IMR-90 (cell line): Measurements from ENCODE around the gene DNAJA4. TPM values are rescaled to one million over a fixed set of nuclear protein-coding genes. Genes with fewer than 3 reads are reported as not detected.
A peak's percentile ranks its signal among the peaks of the same experiment; 100 is the strongest.

Experiments
- ATAC-seq: fragments of 200-7000 bp; cut with Tn5 transposase; 2 replicates; pipeline ENCODE4 v1.9.1; 2020; ENCODE audit warnings: low read depth, mild to moderate bottlenecking, moderate library complexity
- BruUV-seq: library from RNA; stranded (reverse); fragments of 400-500 nt; replicated peaks from 2 replicates; lab custom pipeline; 2021; lab: Mats Ljungman, UMichigan
- CTCF ChIA-PET: fragments of 300-600 bp; formaldehyde crosslinking; extraction: SDS; loops from one replicate; lab custom pipeline; 2021; ENCODE audit warnings: antibody characterized with exemption; lab: Yijun Ruan, JAX
- POLR2A ChIA-PET: fragments of 300-600 bp; sonication (Branson Sonifier 250); formaldehyde crosslinking; loops from one replicate; lab custom pipeline; 2022; ENCODE audit warnings: antibody characterized with exemption; ENCODE audit not compliant: unreplicated experiment; lab: Charles Lee
- DNase-seq: peaks from one replicate; pipeline ENCODE4 v3.0.0; 2013
- H2AFZ ChIP-seq: replicated peaks from 2 replicates; pipeline ENCODE3; 2013; ENCODE audit warnings: low read length, mild to moderate bottlenecking; ENCODE audit not compliant: poor library complexity
- H2AK5ac ChIP-seq: 2 replicates; pipeline ENCODE4 v1.6.1; 2013; ENCODE audit warnings: low read depth, low read length, inconsistent platforms
- H2AK9ac ChIP-seq: replicated peaks from 2 replicates; pipeline ENCODE3; 2013; ENCODE audit warnings: mild to moderate bottlenecking, low read depth, low read length, moderate library complexity; ENCODE audit not compliant: poor library complexity
- H2BK120ac ChIP-seq: 2 replicates; pipeline ENCODE4 v1.6.1; 2013; ENCODE audit warnings: low read depth, low read length, inconsistent platforms
- H2BK15ac ChIP-seq: 3 replicates; pipeline ENCODE4 v1.6.1; 2013; ENCODE audit warnings: low read depth, low read length, inconsistent platforms
- H2BK20ac ChIP-seq: 2 replicates; pipeline ENCODE4 v1.6.1; 2013; ENCODE audit warnings: low read depth, mild to moderate bottlenecking, inconsistent platforms, low read length, moderate library complexity
- H2BK5ac ChIP-seq: 2 replicates; pipeline ENCODE4 v1.6.1; 2013; ENCODE audit warnings: mild to moderate bottlenecking, low read depth, low read length, inconsistent platforms; ENCODE audit not compliant: poor library complexity, severe bottlenecking
- H3K14ac ChIP-seq: replicated peaks from 2 replicates; pipeline ENCODE4 v1.6.1; 2013; ENCODE audit warnings: low read depth, low read length, inconsistent platforms
- H3K18ac ChIP-seq: 2 replicates; pipeline ENCODE4 v1.6.1; 2013; ENCODE audit warnings: low read depth, low read length, control low read depth
- H3K23ac ChIP-seq: 2 replicates; pipeline ENCODE4 v1.6.1; 2013; ENCODE audit warnings: low read depth, low read length, inconsistent platforms
- H3K27ac ChIP-seq: 2 replicates; pipeline ENCODE4 v1.5.1; 2013; ENCODE audit warnings: mild to moderate bottlenecking, control low read depth, low read length; ENCODE audit not compliant: insufficient read depth
- H3K27me3 ChIP-seq: 2 replicates; pipeline ENCODE4 v1.6.1; 2013; ENCODE audit warnings: low read length; ENCODE audit not compliant: control insufficient read depth, insufficient read depth
- H3K36me3 ChIP-seq: 2 replicates; pipeline ENCODE4 v1.6.1; 2013; ENCODE audit warnings: low read length, mixed read lengths; ENCODE audit not compliant: control insufficient read depth, insufficient read depth
- H3K4ac ChIP-seq: 2 replicates; pipeline ENCODE4 v1.6.1; 2013; ENCODE audit warnings: low read depth, low read length, inconsistent platforms
- H3K4me1 ChIP-seq: 2 replicates; pipeline ENCODE4 v1.6.1; 2013; ENCODE audit warnings: low read length, mixed read lengths; ENCODE audit not compliant: control insufficient read depth, insufficient read depth
- H3K4me2 ChIP-seq: 2 replicates; pipeline ENCODE4 v1.6.1; 2013; ENCODE audit warnings: low read depth, mild to moderate bottlenecking, control low read depth, low read length, moderate library complexity
- H3K4me3 ChIP-seq: 2 replicates; pipeline ENCODE4 v1.5.1; 2013; ENCODE audit warnings: low read depth, mild to moderate bottlenecking, control low read depth, low read length, moderate library complexity; ENCODE audit not compliant: insufficient read depth
- H3K56ac ChIP-seq: 2 replicates; pipeline ENCODE4 v1.6.1; 2013; ENCODE audit warnings: low read length, inconsistent platforms; ENCODE audit not compliant: insufficient read depth; ENCODE audit errors: extremely low read depth
- H3K79me1 ChIP-seq, 2 experiments: 2 replicates each; pipeline ENCODE4 v1.6.1; 2013; ENCODE audit warnings: low read length in 2 of 2, inconsistent platforms in 1 of 2, low read depth in 1 of 2
- H3K9ac ChIP-seq: 2 replicates; pipeline ENCODE4 v1.6.1; 2013; ENCODE audit warnings: low read depth, low read length, control low read depth
- H3K9me1 ChIP-seq: 2 replicates; pipeline ENCODE4 v1.6.1; 2013; ENCODE audit warnings: low read length, inconsistent platforms; ENCODE audit not compliant: insufficient read depth
- H3K9me3 ChIP-seq: 2 replicates; pipeline ENCODE4 v1.6.1; 2013; ENCODE audit warnings: low read length; ENCODE audit not compliant: control insufficient read depth, insufficient read depth
- H4K20me1 ChIP-seq: 2 replicates; pipeline ENCODE4 v1.6.1; 2013; ENCODE audit warnings: low read length, inconsistent platforms; ENCODE audit not compliant: insufficient read depth
- H4K5ac ChIP-seq: 2 replicates; pipeline ENCODE4 v1.6.1; 2013; ENCODE audit warnings: mild to moderate bottlenecking, low read depth, low read length, control low read depth
- H4K8ac ChIP-seq, 2 experiments: 2 replicates each; pipeline ENCODE4 v1.6.1; 2013; ENCODE audit warnings: low read depth in 2 of 2, low read length in 2 of 2, control low read depth in 1 of 2, inconsistent platforms in 1 of 2
- H4K91ac ChIP-seq: 2 replicates; pipeline ENCODE4 v1.6.1; 2013; ENCODE audit warnings: low read depth, low read length, inconsistent platforms; ENCODE audit not compliant: insufficient read depth
- BHLHE40 ChIP-seq: fragments of 150-350 bp; IDR thresholded peaks from 2 replicates; pipeline ENCODE4 v1.6.1; 2016; ENCODE audit warnings: mild to moderate bottlenecking, low read depth, low read length
- CEBPB ChIP-seq: IDR thresholded peaks from 2 replicates; pipeline ENCODE4 v1.6.1; 2012; ENCODE audit warnings: low read depth, low read length, improper control_type of control experiment
- CHD1 ChIP-seq: IDR thresholded peaks from 2 replicates; pipeline ENCODE4 v1.6.1; 2012; ENCODE audit warnings: low read depth, low read length, improper control_type of control experiment
- CTCF ChIP-seq: conservative IDR thresholded peaks from 2 replicates; pipeline ENCODE4 v1.5.1; 2012; ENCODE audit warnings: mild to moderate bottlenecking, low read depth, low read length, improper control_type of control experiment
- ELK1 ChIP-seq: fragments of 150-350 bp; IDR thresholded peaks from 2 replicates; pipeline ENCODE4 v1.6.1; 2016; ENCODE audit warnings: low read depth, mild to moderate bottlenecking, low read length, moderate library complexity, borderline replicate concordance
- FOS ChIP-seq: fragments of 150-350 bp; IDR thresholded peaks from 2 replicates; pipeline ENCODE4 v1.6.1; 2016; ENCODE audit warnings: low read depth, low read length
- MAFK ChIP-seq: IDR thresholded peaks from 2 replicates; pipeline ENCODE4 v1.6.1; 2012; ENCODE audit warnings: low read depth, low read length, improper control_type of control experiment
- MAZ ChIP-seq: IDR thresholded peaks from 2 replicates; pipeline ENCODE4 v1.6.1; 2012; ENCODE audit warnings: low read depth, mild to moderate bottlenecking, low read length, improper control_type of control experiment, moderate library complexity, borderline replicate concordance
- MXI1 ChIP-seq: IDR thresholded peaks from 2 replicates; pipeline ENCODE4 v1.6.1; 2012; ENCODE audit warnings: low read depth, mild to moderate bottlenecking, low read length, moderate library complexity, borderline replicate concordance
- NFE2L2 ChIP-seq: fragments of 150-350 bp; IDR thresholded peaks from 2 replicates; pipeline ENCODE4 v1.6.1; 2016; ENCODE audit warnings: low read depth, mild to moderate bottlenecking, low read length
- POLR2A ChIP-seq: IDR thresholded peaks from 2 replicates; pipeline ENCODE4 v1.6.1; 2012; ENCODE audit warnings: mild to moderate bottlenecking, low read depth, low read length
- RAD21 ChIP-seq: IDR thresholded peaks from 2 replicates; pipeline ENCODE4 v1.6.1; 2012; ENCODE audit warnings: low read length, improper control_type of control experiment
- RCOR1 ChIP-seq: IDR thresholded peaks from 2 replicates; pipeline ENCODE4 v1.6.1; 2012; ENCODE audit warnings: mild to moderate bottlenecking, low read length, improper control_type of control experiment; ENCODE audit not compliant: insufficient replicate concordance
- RFX5 ChIP-seq: IDR thresholded peaks from 2 replicates; pipeline ENCODE4 v1.8.0; 2012; ENCODE audit warnings: low read depth, mild to moderate bottlenecking, low read length, moderate library complexity
- SMC3 ChIP-seq: fragments of 150-350 bp; IDR thresholded peaks from 2 replicates; pipeline ENCODE4 v1.6.1; 2016; ENCODE audit warnings: low read depth, mild to moderate bottlenecking, antibody characterized with exemption, low read length, moderate library complexity
- WGBS, 2 experiments: methylation state at CpG; one replicate each; pipeline versions ENCODE4 v1.1.5 to v1.1.7; 2013; ENCODE audit warnings: missing lambda C conversion rate in 2 of 2; ENCODE audit not compliant: insufficient read length in 1 of 2; ENCODE audit errors: extremely low coverage in 2 of 2; 5-methylcytosine and 5-hydroxymethylcytosine counted together
- dilution Hi-C: fragments of 300-500 bp; cut with HindIII; formaldehyde crosslinking; loops from one replicate; pipeline ENCODE4 v1.14.3; 2018; ENCODE audit warnings: low sequenced_read_pairs; ENCODE audit not compliant: unreplicated experiment
- in situ Hi-C: fragments of 300-500 bp; cut with MboI; formaldehyde crosslinking; loops from 3 replicates; pipeline ENCODE4 v1.14.3; 2019; ENCODE audit warnings: low sequenced_read_pairs, inconsistent platforms, mixed read lengths
- intact Hi-C: fragments of 100-400 bp; cut with micrococcal nuclease; formaldehyde crosslinking; loops from 2 replicates; pipeline ENCODE4 v1.10.0; 2022
- polyA plus RNA-seq, 3 experiments: library from polyadenylated mRNA; depleted of rRNA; stranded (reverse); fragments of >200 nt; gene quantifications; 2 replicates each; pipeline ENCODE4 v1.2.3, GENCODE V29; 2012; ENCODE audit warnings: low replicate concordance in 1 of 3
- total RNA-seq: library from RNA; depleted of rRNA; stranded (reverse); fragments of >200 nt; gene quantifications from 2 replicates; pipeline ENCODE4 v1.2.3, GENCODE V29; 2012
- TF ChIP-seq, protein P1 (sequence below): fragments of 150-350 bp; IDR thresholded peaks from 2 replicates; pipeline ENCODE4 v1.6.1; 2017; ENCODE audit warnings: mild to moderate bottlenecking, antibody characterized with exemption, low read length, low read depth

The DNAJA4 gene
- total and polyA plus RNA-seq, 2 of the 4 experiments (the other 2 are of a cell fraction): 0.18 to 0.32 TPM

- no TSS peak for BruUV-seq
- Histone ChIP-seq H3K23ac (no peak overlapping the region), H2BK5ac (no peak overlapping the region), H3K9ac (no peak overlapping the region), H4K91ac (no peak overlapping the region), H3K4me3 (no peak overlapping the region), H2BK20ac (no peak overlapping the region), H4K8ac (no peak overlapping the region), H3K27ac (no peak overlapping the region), H3K4me2 (no peak overlapping the region), H3K18ac (no peak overlapping the region), H3K56ac (no peak overlapping the region), H2AFZ (peak overlapping the region; percentile 44), H3K9me1 (no peaks in the 10 kb centered on the region; the same call in 1 of the 2 replicates), H3K27me3 (peaks cover 9% of the 10 kb centered on the region; the same call in 1 of the 2 replicates), H2AK5ac (no peak overlapping the region), H3K4me1 (no peaks in the 10 kb centered on the region), H3K9me3 (no peaks in the 10 kb centered on the region), H3K4ac (no peak overlapping the region), H3K79me1 (no peaks in the 10 kb centered on the region), H4K5ac (no peak overlapping the region), H2BK120ac (no peak overlapping the region), H2BK15ac (no peak overlapping the region), H3K14ac (no peak overlapping the region), H4K20me1 (no peaks in the 10 kb centered on the region; the same call in 1 of the 2 replicates), H2AK9ac (no peak overlapping the region), H3K36me3 (no peaks in the 10 kb centered on the region)
- DNase-seq (peak; percentile 32), ATAC-seq (peak; percentile 56)
- 11% methylated on average over 3 of the region's 6 CpGs; no CpG with 5 or more reads in 1 of the 2 experiments for WGBS, 2 experiments
- in situ Hi-C loops: loop anchor here (5.0 kb wide), 1 partner anchor 286 kb away; no protein-coding TSS in a partner anchor
- POLR2A ChIA-PET: no interaction called here
- CTCF ChIA-PET: interaction anchor here (0.7 to 1.0 kb wide), 3 partner anchors 133 to 284 kb away, joined by 3 to 7 read pairs (median 3); no protein-coding TSS in a partner anchor
- dilution Hi-C loops: no loop called here
- TF ChIP-seq SMC3 (no peak), RCOR1 (no peak), POLR2A (no peak), BHLHE40 (no peak), CEBPB (no peak), MXI1 (no peak), MAZ (no peak), FOS (no peak), NFE2L2 (no peak), MAFK (no peak), RFX5 (no peak), ELK1 (no peak), RAD21 (no peak), CTCF (no peak), CHD1 (no peak)
- TF ChIP-seq, protein P1, sequence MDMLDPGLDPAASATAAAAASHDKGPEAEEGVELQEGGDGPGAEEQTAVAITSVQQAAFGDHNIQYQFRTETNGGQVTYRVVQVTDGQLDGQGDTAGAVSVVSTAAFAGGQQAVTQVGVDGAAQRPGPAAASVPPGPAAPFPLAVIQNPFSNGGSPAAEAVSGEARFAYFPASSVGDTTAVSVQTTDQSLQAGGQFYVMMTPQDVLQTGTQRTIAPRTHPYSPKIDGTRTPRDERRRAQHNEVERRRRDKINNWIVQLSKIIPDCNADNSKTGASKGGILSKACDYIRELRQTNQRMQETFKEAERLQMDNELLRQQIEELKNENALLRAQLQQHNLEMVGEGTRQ: no peak
- intact Hi-C loops: loop anchor here (5.0 kb wide), 2 partner anchors 111 to 341 kb away; partner anchors contain the start of gene CIB2
Measured at GRCh38 chr15:78243491-78243941, 20.8 kb upstream of the DNAJA4 start.
